BLaER1 (cell line): ENCODE measurements around the gene CATSPER1.
A peak's percentile ranks its signal among the peaks of the same experiment; 100 is the strongest.

Experiments used
- H3K27ac ChIP-seq: shearing (Covaris generic); formaldehyde crosslinking; 2 replicates; pipeline ENCODE4 v1.8.1; 2022
- H3K27me3 ChIP-seq: shearing (Covaris generic); formaldehyde crosslinking; 2 replicates; pipeline ENCODE4 v1.8.1; 2022
- H3K36me3 ChIP-seq: shearing (Covaris generic); formaldehyde crosslinking; 2 replicates; pipeline ENCODE4 v1.8.1; 2022
- H3K4me1 ChIP-seq: shearing (Covaris generic); formaldehyde crosslinking; 2 replicates; pipeline ENCODE4 v1.8.1; 2022
- H3K4me2 ChIP-seq: shearing (Covaris generic); formaldehyde crosslinking; 2 replicates; pipeline ENCODE4 v1.8.1; 2022
- H3K4me3 ChIP-seq: shearing (Covaris generic); formaldehyde crosslinking; 2 replicates; pipeline ENCODE4 v1.8.1; 2022
- H3K9ac ChIP-seq: shearing (Covaris generic); formaldehyde crosslinking; 2 replicates; pipeline ENCODE4 v1.8.1; 2022
- H3K9me3 ChIP-seq: shearing (Covaris generic); formaldehyde crosslinking; 2 replicates; pipeline ENCODE4 v1.8.1; 2022
- H4K20me1 ChIP-seq: shearing (Covaris generic); formaldehyde crosslinking; 2 replicates; pipeline ENCODE4 v1.8.1; 2022
- Cebpa-rat ChIP-seq: shearing (Covaris generic); IDR thresholded peaks from 2 replicates; pipeline ENCODE4 v1.8.1; 2022

Gene CATSPER1

GRCh38 chr11:65983589-65983987 is 42.7 kb downstream of the CATSPER1 start:
- Histone ChIP-seq H3K9me3 (no peaks in the 10 kb centered on the region), H3K27ac (no peak overlapping the region), H3K36me3 (peaks cover 26% of the 10 kb centered on the region), H3K27me3 (no peaks in the 10 kb centered on the region), H3K4me1 (peaks cover 13% of the 10 kb centered on the region), H3K4me3 (no peak overlapping the region), H3K4me2 (no peak overlapping the region), H3K9ac (no peak overlapping the region), H4K20me1 (no peaks in the 10 kb centered on the region)
- no peak for TF ChIP-seq Cebpa-rat

- no peak overlapping the region for H3K4me2 ChIP-seq
- H3K4me1 ChIP-seq, result peaks cover 7% of the 10 kb centered on the region
- H3K27me3 ChIP-seq, result no peaks in the 10 kb centered on the region
- 0 out of 2 replicates have a peak overlapping the region, but pooled peaks have one; percentile 29 for H3K9ac ChIP-seq
- no peak overlapping the region for H3K27ac ChIP-seq
- no peak for TF ChIP-seq Cebpa-rat
- H3K4me3 ChIP-seq, result no peak overlapping the region
- H4K20me1 ChIP-seq, result no peaks in the 10 kb centered on the region
- peaks cover 32% of the 10 kb centered on the region for H3K36me3 ChIP-seq
- no peaks in the 10 kb centered on the region for H3K9me3 ChIP-seq
Observed at GRCh38 chr11:65982824-65983588, 43.3 kb downstream of the CATSPER1 start.

- Histone ChIP-seq H4K20me1 (no peaks in the 10 kb centered on the region), H3K36me3 (peaks cover 40% of the 10 kb centered on the region), H3K27ac (no peak overlapping the region), H3K27me3 (no peaks in the 10 kb centered on the region), H3K4me2 (no peak overlapping the region), H3K4me1 (peaks cover 7% of the 10 kb centered on the region; the same call in 1 of the 2 replicates), H3K9me3 (no peaks in the 10 kb centered on the region), H3K9ac (no peak overlapping the region), H3K4me3 (no peak overlapping the region)
- TF ChIP-seq Cebpa-rat, result no peak
Observed at GRCh38 chr11:65981972-65982823, 44.1 kb downstream of the CATSPER1 start.

- H3K27me3 ChIP-seq, result no peaks in the 10 kb centered on the region
- no peak overlapping the region for H3K4me3 ChIP-seq
- H3K4me2 ChIP-seq, result no peak overlapping the region
- H3K9me3 ChIP-seq, result no peaks in the 10 kb centered on the region
- H3K9ac ChIP-seq, result no peak overlapping the region
- H3K36me3 ChIP-seq, result peaks cover 49% of the 10 kb centered on the region
- H4K20me1 ChIP-seq, result no peaks in the 10 kb centered on the region
- H3K4me1 ChIP-seq, result peaks cover 7% of the 10 kb centered on the region; the same call in 1 of the 2 replicates
- TF ChIP-seq Cebpa-rat, result no peak
- H3K27ac ChIP-seq, result no peak overlapping the region
Observed at GRCh38 chr11:65981101-65981740, 45.1 kb downstream of the CATSPER1 start.

- H3K4me3 ChIP-seq, result no peak overlapping the region
- H3K27ac ChIP-seq, result no peak overlapping the region
- H3K27me3 ChIP-seq, result no peaks in the 10 kb centered on the region
- TF ChIP-seq Cebpa-rat, result no peak
- peaks cover 69% of the 10 kb centered on the region for H3K36me3 ChIP-seq
- H4K20me1 ChIP-seq, result no peaks in the 10 kb centered on the region
- H3K4me1 ChIP-seq, result peaks cover 7% of the 10 kb centered on the region; the same call in 1 of the 2 replicates
- no peak overlapping the region for H3K4me2 ChIP-seq
- H3K9me3 ChIP-seq, result no peaks in the 10 kb centered on the region
- H3K9ac ChIP-seq, result no peak overlapping the region
Observed at GRCh38 chr11:65979261-65979759, 47.0 kb downstream of the CATSPER1 start.

- Histone ChIP-seq H3K9ac (no peak overlapping the region), H3K4me3 (no peak overlapping the region), H3K27me3 (no peaks in the 10 kb centered on the region), H3K4me1 (peaks cover 7% of the 10 kb centered on the region; the same call in 1 of the 2 replicates), H3K36me3 (peaks cover 73% of the 10 kb centered on the region), H4K20me1 (no peaks in the 10 kb centered on the region), H3K9me3 (no peaks in the 10 kb centered on the region), H3K4me2 (no peak overlapping the region), H3K27ac (no peak overlapping the region)
- no peak for TF ChIP-seq Cebpa-rat
Observed at GRCh38 chr11:65978391-65979238, 47.7 kb downstream of the CATSPER1 start.

- Histone ChIP-seq H3K4me2 (no peak overlapping the region), H3K4me1 (peaks cover 7% of the 10 kb centered on the region; the same call in 1 of the 2 replicates), H3K9ac (no peak overlapping the region), H3K27me3 (no peaks in the 10 kb centered on the region), H3K4me3 (no peak overlapping the region), H4K20me1 (no peaks in the 10 kb centered on the region), H3K27ac (no peak overlapping the region), H3K9me3 (no peaks in the 10 kb centered on the region), H3K36me3 (peaks cover 76% of the 10 kb centered on the region)
- TF ChIP-seq Cebpa-rat, result no peak
Observed at GRCh38 chr11:65977621-65978390, 48.5 kb downstream of the CATSPER1 start.
